NB4 (cell line): ENCODE results near the gene EPS8.
A peak's percentile ranks its signal among the peaks of the same experiment; 100 is the strongest.

Source experiments
- DNase-seq: peaks from one replicate; pipeline ENCODE4 v3.0.0; 2010; ENCODE audit warnings: low read depth
- H3K4me3 ChIP-seq: one replicate; pipeline ENCODE4 v1.5.1; 2011; ENCODE audit warnings: mild to moderate bottlenecking, low read depth, low read length, moderate library complexity
- CTCF ChIP-seq: IDR thresholded peaks from one replicate; pipeline ENCODE4 v1.5.1; 2012; ENCODE audit warnings: low read depth, low read length
- MAX ChIP-seq: IDR thresholded peaks from 2 replicates; pipeline ENCODE4 v1.6.1; 2011; ENCODE audit warnings: low read depth, low read length
- MYC ChIP-seq: IDR thresholded peaks from 2 replicates; pipeline ENCODE4 v1.6.1; 2011; ENCODE audit warnings: low read depth, low read length
- POLR2A ChIP-seq: IDR thresholded peaks from 2 replicates; pipeline ENCODE4 v1.6.1; 2011; ENCODE audit warnings: mild to moderate bottlenecking; ENCODE audit not compliant: insufficient read length; ENCODE audit errors: extremely low read depth

EPS8 gene

GRCh38 chr12:15589328-15590032 is 199.7 kb downstream of the EPS8 start:
- H3K4me3 ChIP-seq: no peak overlapping the region
- TF ChIP-seq POLR2A (no peak), MYC (no peak), MAX (no peak), CTCF (no peak)
- DNase-seq: no peak

- no peak overlapping the region for H3K4me3 ChIP-seq
- no peak for TF ChIP-seq MAX
- no peak for TF ChIP-seq MYC
- peak; percentile 59 for TF ChIP-seq CTCF
- DNase-seq: peak; percentile 69
Observed at GRCh38 chr12:15584366-15585041, 204.7 kb downstream of the EPS8 start.

- no peak overlapping the region for H3K4me3 ChIP-seq
- no peak for TF ChIP-seq MAX
- TF ChIP-seq CTCF: no peak
- TF ChIP-seq MYC: no peak
- no peak for TF ChIP-seq POLR2A
- no peak for DNase-seq
Observed at GRCh38 chr12:15583804-15584203, 205.4 kb downstream of the EPS8 start.

GRCh38 chr12:15581006-15581405 is 208.2 kb downstream of the EPS8 start:
- TF ChIP-seq MYC (no peak), POLR2A (no peak), CTCF (no peak), MAX (no peak)
- no peak overlapping the region for H3K4me3 ChIP-seq
- DNase-seq: no peak

GRCh38 chr12:15580431-15580830 is 208.8 kb downstream of the EPS8 start:
- DNase-seq: no peak
- TF ChIP-seq MAX: no peak
- TF ChIP-seq POLR2A: no peak
- no peak overlapping the region for H3K4me3 ChIP-seq

- no peak for DNase-seq
- TF ChIP-seq MYC (no peak), MAX (no peak), POLR2A (no peak), CTCF (no peak)
- H3K4me3 ChIP-seq: no peak overlapping the region
Observed at GRCh38 chr12:15575671-15576541, 213.3 kb downstream of the EPS8 start.
